WERI-Rb-1 (cell line): Measurements from ENCODE around the gene SLC3A2.
A peak's percentile ranks its signal among the peaks of the same experiment; 100 is the strongest.

Source experiments
- DNase-seq: peaks from one replicate; pipeline ENCODE4 v3.0.0-alpha.2; 2020
- H3K27ac ChIP-seq: fragments of 250-450 bp; sonication (Bioruptor Pico); 2 replicates; pipeline ENCODE4 v1.5.1; 2020; ENCODE audit warnings: mild to moderate bottlenecking, moderate library complexity
- H3K27me3 ChIP-seq: fragments of 250-450 bp; sonication (Bioruptor Pico); 2 replicates; pipeline ENCODE4 v1.5.1; 2021; ENCODE audit warnings: mild to moderate bottlenecking, low read depth, moderate library complexity; ENCODE audit not compliant: insufficient read depth, severe bottlenecking
- H3K36me3 ChIP-seq: fragments of 250-450 bp; sonication (Bioruptor Pico); 2 replicates; pipeline ENCODE4 v1.5.1; 2020; ENCODE audit warnings: mild to moderate bottlenecking, moderate library complexity
- H3K4me3 ChIP-seq: 2 replicates; pipeline ENCODE4 v1.5.1; 2011; ENCODE audit warnings: low read depth, mild to moderate bottlenecking, control low read depth, low read length
- H3K9me3 ChIP-seq: fragments of 250-450 bp; sonication (Bioruptor Pico); 2 replicates; pipeline ENCODE4 v1.5.1; 2021; ENCODE audit warnings: mild to moderate bottlenecking, moderate library complexity; ENCODE audit not compliant: severe bottlenecking
- CTCF ChIP-seq: IDR thresholded peaks from 2 replicates; pipeline ENCODE4 v1.5.1; 2011; ENCODE audit warnings: low read depth, mild to moderate bottlenecking, control low read depth, inconsistent platforms, low read length

Gene SLC3A2

GRCh38 chr11:62922653-62923431 is 42.1 kb downstream of the SLC3A2 start:
- DNase-seq: no peak
- TF ChIP-seq CTCF: peak; percentile 55
- Histone ChIP-seq H3K27ac (no peak overlapping the region), H3K9me3 (no peaks in the 10 kb centered on the region), H3K4me3 (no peak overlapping the region), H3K27me3 (no peaks in the 10 kb centered on the region), H3K36me3 (no peaks in the 10 kb centered on the region)

DNA sequence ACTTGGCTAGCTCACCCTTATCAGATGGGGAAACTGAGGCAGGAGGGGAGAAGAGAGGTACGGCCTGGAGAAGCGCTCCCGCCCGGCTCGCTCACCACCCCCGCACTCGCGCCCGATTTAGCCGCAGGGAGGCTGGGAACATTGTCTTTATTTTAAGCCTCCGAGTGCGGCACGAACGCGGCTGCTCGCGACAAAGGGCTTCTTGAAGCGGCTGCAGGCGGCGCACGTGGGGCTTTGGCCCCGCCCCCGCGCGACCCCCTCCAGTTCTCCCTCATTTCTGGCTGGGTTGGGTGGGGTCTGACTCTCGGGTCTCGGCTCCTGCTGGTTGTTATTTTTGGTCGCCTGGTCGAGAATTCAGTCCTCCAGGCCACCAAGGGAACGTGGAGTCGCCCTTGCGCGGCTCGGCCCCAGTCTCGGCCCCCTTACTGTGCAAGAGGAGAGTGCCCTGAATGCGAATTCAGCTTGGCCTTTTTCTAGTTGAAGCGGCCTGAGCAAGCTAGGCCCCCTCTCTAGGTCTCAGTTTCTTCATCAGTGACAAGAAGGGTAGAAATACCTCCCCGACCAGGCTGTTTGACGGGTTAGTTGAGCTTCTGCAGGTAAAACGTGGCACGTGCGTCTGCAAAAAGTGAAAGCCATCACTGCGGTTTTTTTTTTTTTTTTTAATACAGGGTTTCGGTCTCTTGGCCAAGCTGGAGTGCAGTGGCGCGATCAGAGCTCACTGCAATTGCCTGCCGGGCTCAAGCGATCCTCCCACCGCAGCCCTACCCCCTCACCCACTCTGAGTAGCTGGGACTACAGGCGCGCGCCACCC is 43.1 kb downstream of the SLC3A2 start:
- DNase-seq: no peak
- no peaks in the 10 kb centered on the region for H3K36me3 ChIP-seq
- H3K27me3 ChIP-seq: no peaks in the 10 kb centered on the region
- H3K4me3 ChIP-seq: no peak overlapping the region
- H3K27ac ChIP-seq: no peak overlapping the region
- no peak for TF ChIP-seq CTCF
- no peaks in the 10 kb centered on the region for H3K9me3 ChIP-seq

GRCh38 chr11:62925308-62925707 is 44.6 kb downstream of the SLC3A2 start:
- no peak overlapping the region for H3K27ac ChIP-seq
- H3K36me3 ChIP-seq: no peaks in the 10 kb centered on the region
- H3K4me3 ChIP-seq: no peak overlapping the region
- no peaks in the 10 kb centered on the region for H3K27me3 ChIP-seq
- TF ChIP-seq CTCF: no peak
- no peaks in the 10 kb centered on the region for H3K9me3 ChIP-seq
- no peak for DNase-seq

- no peak overlapping the region for H3K27ac ChIP-seq
- H3K4me3 ChIP-seq: no peak overlapping the region
- no peak for DNase-seq
- TF ChIP-seq CTCF: no peak
- H3K36me3 ChIP-seq: no peaks in the 10 kb centered on the region
- no peaks in the 10 kb centered on the region for H3K27me3 ChIP-seq
- no peaks in the 10 kb centered on the region for H3K9me3 ChIP-seq
These were observed 45.3 kb downstream of the SLC3A2 start for GRCh38 chr11:62925745-62926679.

DNA sequence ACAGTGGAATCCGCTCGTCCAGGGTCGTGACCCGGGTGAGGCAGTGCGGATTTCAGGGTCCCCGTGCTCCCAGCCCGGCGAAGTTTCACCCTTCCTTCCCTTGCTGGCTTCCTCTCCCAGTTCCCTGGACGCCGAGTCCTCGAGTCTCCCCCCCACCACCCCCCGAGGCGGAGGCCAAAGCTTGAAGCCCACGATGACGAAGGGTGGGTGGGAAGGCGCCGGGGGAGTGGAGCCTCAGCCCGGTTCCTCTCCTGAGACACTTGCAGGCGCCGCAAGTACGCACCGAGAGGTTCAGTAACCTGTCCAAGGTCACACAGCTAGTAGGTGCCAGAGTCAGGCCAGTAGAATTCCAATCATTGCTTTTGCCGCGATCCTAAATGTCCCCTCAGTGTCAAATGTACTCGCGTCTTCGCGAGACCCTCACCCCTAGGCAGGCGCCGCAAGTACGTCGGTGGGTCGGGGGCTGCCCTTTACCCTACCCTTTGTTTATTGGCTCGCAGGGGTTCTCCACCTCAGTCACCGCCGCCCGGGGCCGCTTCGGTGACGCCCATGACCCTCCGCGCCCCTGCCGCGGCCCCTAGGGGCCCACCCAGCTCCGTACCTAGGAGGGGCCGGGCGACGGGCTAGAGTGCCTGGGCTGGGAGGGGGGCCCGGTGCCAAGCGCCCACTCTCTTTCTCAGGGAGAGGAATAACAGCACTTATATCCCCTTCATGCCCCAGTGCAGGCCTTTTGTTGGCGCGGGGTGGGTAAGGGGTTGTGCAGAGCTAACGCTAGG is 46.2 kb downstream of the SLC3A2 start:
- no peak for DNase-seq
- Histone ChIP-seq H3K36me3 (no peaks in the 10 kb centered on the region), H3K27me3 (no peaks in the 10 kb centered on the region), H3K4me3 (no peak overlapping the region), H3K27ac (no peak overlapping the region), H3K9me3 (no peaks in the 10 kb centered on the region)
- TF ChIP-seq CTCF: no peak
